Neuronal stem cell (in vitro differentiated cells): ENCODE data around the gene CUL9.

ENCODE experiments used
- DNase-seq: peaks from one replicate; pipeline ENCODE4 v3.0.0-alpha.2; 2013; ENCODE audit warnings: low spot score
- H2AFZ ChIP-seq: one replicate; pipeline ENCODE4 v1.6.1; 2013; ENCODE audit warnings: mild to moderate bottlenecking, low read length, inconsistent platforms
- H2AK5ac ChIP-seq: 2 replicates; pipeline ENCODE4 v1.6.1; 2013; ENCODE audit warnings: low read depth, mild to moderate bottlenecking, inconsistent platforms, low read length, moderate library complexity, mixed read lengths
- H2BK120ac ChIP-seq: 2 replicates; pipeline ENCODE4 v1.6.1; 2013; ENCODE audit warnings: low read depth, mild to moderate bottlenecking, inconsistent platforms, low read length, moderate library complexity, mixed read lengths
- H2BK12ac ChIP-seq: one replicate; pipeline ENCODE4 v1.6.1; 2013; ENCODE audit warnings: low read length, inconsistent platforms
- H2BK15ac ChIP-seq: 2 replicates; pipeline ENCODE4 v1.6.1; 2013; ENCODE audit warnings: mild to moderate bottlenecking, low read length, inconsistent platforms, mixed read lengths
- H2BK5ac ChIP-seq: one replicate; pipeline ENCODE4 v1.6.1; 2013; ENCODE audit warnings: inconsistent platforms, mild to moderate bottlenecking, low read length, moderate library complexity
- H3K14ac ChIP-seq: one replicate; pipeline ENCODE4 v1.6.1; 2013; ENCODE audit warnings: low read length, inconsistent platforms
- H3K18ac ChIP-seq: 2 replicates; pipeline ENCODE4 v1.6.1; 2013; ENCODE audit warnings: low read length, inconsistent platforms
- H3K23ac ChIP-seq: 2 replicates; pipeline ENCODE4 v1.6.1; 2013; ENCODE audit warnings: low read depth, mild to moderate bottlenecking, mixed read lengths, low read length, inconsistent platforms; ENCODE audit not compliant: poor library complexity
- H3K27ac ChIP-seq: replicated peaks from 3 replicates; pipeline ENCODE4 v1.5.1; 2013; ENCODE audit warnings: low read length, inconsistent platforms
- H3K27me3 ChIP-seq, 3 experiments: 2 replicates each; pipeline ENCODE4 v1.6.1; 2013; ENCODE audit warnings: low read length in 3 of 3, mild to moderate bottlenecking in 2 of 3, inconsistent platforms in 1 of 3, low read depth in 1 of 3, mixed read lengths in 1 of 3, moderate library complexity in 1 of 3; ENCODE audit not compliant: control insufficient read depth in 3 of 3, insufficient read depth in 3 of 3
- H3K36me3 ChIP-seq, 2 donors: replicated peaks in 1 of 2; 2 replicates each; pipeline ENCODE4 v1.6.1; 2013; ENCODE audit warnings: low read length in 2 of 2; ENCODE audit not compliant: control insufficient read depth in 2 of 2, insufficient read depth in 2 of 2
- H3K4ac ChIP-seq: 2 replicates; pipeline ENCODE4 v1.6.1; 2013; ENCODE audit warnings: inconsistent platforms, mild to moderate bottlenecking, low read length, moderate library complexity
- H3K4me1 ChIP-seq, 2 donors: 1 replicate in 1 of 2; 2 replicates in 1 of 2; pipeline ENCODE4 v1.6.1; 2013; ENCODE audit warnings: low read length in 2 of 2, low read depth in 1 of 2; ENCODE audit not compliant: control insufficient read depth in 2 of 2, insufficient read depth in 1 of 2
- H3K4me2 ChIP-seq: one replicate; pipeline ENCODE4 v1.6.1; 2013; ENCODE audit warnings: mild to moderate bottlenecking, low read length, inconsistent platforms; ENCODE audit not compliant: insufficient read depth, poor library complexity, severe bottlenecking
- H3K4me3 ChIP-seq, 2 donors: 2 replicates each; pipeline ENCODE4 v1.5.1; 2013; ENCODE audit warnings: low read length in 2 of 2, mild to moderate bottlenecking in 2 of 2, inconsistent platforms in 1 of 2, moderate library complexity in 1 of 2
- H3K79me1 ChIP-seq: one replicate; pipeline ENCODE4 v1.6.1; 2013; ENCODE audit warnings: low read depth, mild to moderate bottlenecking, inconsistent platforms, low read length, moderate library complexity
- H3K9ac ChIP-seq: one replicate; pipeline ENCODE4 v1.6.1; 2013; ENCODE audit warnings: mild to moderate bottlenecking, low read depth, low read length, inconsistent platforms; ENCODE audit not compliant: poor library complexity
- H3K9me3 ChIP-seq, 2 donors: replicated peaks in 1 of 2; 2 replicates each; pipeline versions ENCODE3 to v1.6.1; 2013; ENCODE audit warnings: low read length in 2 of 2, mild to moderate bottlenecking in 2 of 2, inconsistent platforms in 1 of 2, low read depth in 1 of 2, mixed read lengths in 1 of 2, moderate library complexity in 1 of 2; ENCODE audit not compliant: control insufficient read depth in 2 of 2, insufficient read depth in 1 of 2
- H4K8ac ChIP-seq: one replicate; pipeline ENCODE4 v1.6.1; 2013; ENCODE audit warnings: low read depth, mild to moderate bottlenecking, inconsistent platforms, low read length, moderate library complexity
- H4K91ac ChIP-seq: one replicate; pipeline ENCODE4 v1.6.1; 2013; ENCODE audit warnings: low read length, low read depth, mild to moderate bottlenecking, inconsistent platforms; ENCODE audit not compliant: poor library complexity
- WGBS, 2 donors: extraction: QIAGEN DNeasy Blood & Tissue Kit; methylation state at CpG; one replicate each; pipeline ENCODE4 v1.1.7; 2013; ENCODE audit warnings: missing lambda C conversion rate in 2 of 2, mixed read lengths in 1 of 2; ENCODE audit not compliant: insufficient read length in 2 of 2, insufficient replicate concordance in 1 of 2; ENCODE audit errors: extremely low coverage in 2 of 2; 5-methylcytosine and 5-hydroxymethylcytosine counted together

CUL9 gene

GRCh38 chr6:43170931-43171706, 10.9 kb upstream of the CUL9 start, which contains the start of gene SRF:
SRF (plus strand) TSS chr6:43171269; CDS start chr6:43171657, 388 bp downstream.
- peaks cover 12 to 20% of the 10 kb centered on the region in 2 donors for H3K36me3 ChIP-seq
- peaks cover 0 to 2% of the 10 kb centered on the region in 2 donors for H3K9me3 ChIP-seq
- peak within 1 kb of the TSS; percentile 97 for H3K27ac ChIP-seq
- H2AFZ ChIP-seq: peak within 1 kb of the TSS; percentile 83
- H3K27me3 ChIP-seq: no peaks in the 10 kb centered on the region
- peak within 1 kb of the TSS; percentile 96 for H2BK5ac ChIP-seq
- DNase-seq: peak; percentile 100
- H2BK120ac ChIP-seq: peak within 1 kb of the TSS; percentile 32
- peak within 1 kb of the TSS; percentile 85 for H3K4me2 ChIP-seq
- H3K23ac ChIP-seq: peak within 1 kb of the TSS; percentile 83
- peak within 1 kb of the TSS; percentile 78 for H3K14ac ChIP-seq
- WGBS, 2 donors: no CpG with 5 or more reads among the region's 83 CpGs
- peak within 1 kb of the TSS; percentile 97 for H3K18ac ChIP-seq
- H3K4me3 ChIP-seq: peak within 1 kb of the TSS; percentile 78 to 96
- peak within 1 kb of the TSS; percentile 33 for H2BK15ac ChIP-seq
- peaks cover 18% of the 10 kb centered on the region for H3K79me1 ChIP-seq
- no peak within 1 kb of the TSS for H3K4ac ChIP-seq
- H3K4me1 ChIP-seq: peaks cover 17 to 23% of the 10 kb centered on the region in 2 donors
- H4K8ac ChIP-seq: no peak within 1 kb of the TSS
- no peak within 1 kb of the TSS for H2BK12ac ChIP-seq
- H4K91ac ChIP-seq: no peak within 1 kb of the TSS
- H2AK5ac ChIP-seq: peak within 1 kb of the TSS; percentile 74
- peak within 1 kb of the TSS; percentile 94 for H3K9ac ChIP-seq

- no peak overlapping the region for H3K4ac ChIP-seq
- H4K8ac ChIP-seq: no peak overlapping the region
- peak overlapping the region; percentile 76 for H3K4me2 ChIP-seq
- peak overlapping the region; percentile 94 for H3K9ac ChIP-seq
- peak overlapping the region; percentile 78 for H3K14ac ChIP-seq
- no peak for DNase-seq
- H3K4me1 ChIP-seq: peaks cover 17 to 23% of the 10 kb centered on the region in 2 donors
- no peak overlapping the region for H3K27ac ChIP-seq
- peaks cover 18% of the 10 kb centered on the region for H3K79me1 ChIP-seq
- H2BK5ac ChIP-seq: peak overlapping the region; percentile 96
- H2AFZ ChIP-seq: peak overlapping the region; percentile 78
- H3K27me3 ChIP-seq: no peaks in the 10 kb centered on the region
- WGBS, 2 donors: no CpG with 5 or more reads among the region's 57 CpGs
- H3K36me3 ChIP-seq: peaks cover 17 to 26% of the 10 kb centered on the region in 2 donors
- peak overlapping the region; percentile 83 for H3K23ac ChIP-seq
- peaks cover 0 to 2% of the 10 kb centered on the region in 2 donors for H3K9me3 ChIP-seq
- no peak overlapping the region for H4K91ac ChIP-seq
- peak overlapping the region; percentile 97 for H3K18ac ChIP-seq
- no peak overlapping the region for H2BK12ac ChIP-seq
- H3K4me3 ChIP-seq: peak overlapping the region; percentile 78 to 96
- peak overlapping the region; percentile 32 for H2BK120ac ChIP-seq
- H2BK15ac ChIP-seq: peak overlapping the region; percentile 33
- H2AK5ac ChIP-seq: peak overlapping the region; percentile 74
These were observed 10.3 kb upstream of the CUL9 start for GRCh38 chr6:43171707-43172103.

- Histone ChIP-seq H2AFZ (peak overlapping the region; percentile 78), H3K27ac (no peak overlapping the region), H3K18ac (peak overlapping the region; percentile 97), H3K9me3 (peaks cover 0 to 2% of the 10 kb centered on the region in 2 donors), H3K27me3 (no peaks in the 10 kb centered on the region), H4K8ac (no peak overlapping the region), H3K9ac (peak overlapping the region; percentile 94), H3K23ac (peak overlapping the region; percentile 83), H2BK15ac (peak overlapping the region; percentile 33), H3K14ac (peak overlapping the region; percentile 78), H2BK120ac (peak overlapping the region; percentile 32), H2BK12ac (peak overlapping the region; percentile 68), H3K36me3 (peaks cover 17 to 31% of the 10 kb centered on the region in 2 donors), H2AK5ac (peak overlapping the region; percentile 74), H3K4me2 (peak overlapping the region; percentile 76), H3K4ac (no peak overlapping the region), H4K91ac (peak overlapping the region; percentile 27), H2BK5ac (peak overlapping the region; percentile 96), H3K4me3 (peak overlapping the region; percentile 78 to 96), H3K4me1 (peaks cover 17 to 23% of the 10 kb centered on the region in 2 donors), H3K79me1 (peaks cover 18% of the 10 kb centered on the region)
- DNase-seq: peak; percentile 35
- WGBS, 2 donors: no CpG with 5 or more reads among the region's 46 CpGs
These were observed 9.6 kb upstream of the CUL9 start for GRCh38 chr6:43172104-43173007.
